HepG2 (cell line): ENCODE data around the gene SMPD1. TPM values are rescaled to one million over a fixed set of nuclear protein-coding genes. Genes with fewer than 3 reads are reported as not detected.
A peak's percentile ranks its signal among the peaks of the same experiment; 100 is the strongest.

ENCODE experiments used
- ATAC-seq: fragments of 200-7000 bp; cut with Tn5 transposase; 3 replicates; pipeline ENCODE4 v1.9.1; 2020; ENCODE audit warnings: mild to moderate bottlenecking, moderate library complexity
- BruUV-seq: library from RNA; stranded (reverse); fragments of 400-500 nt; replicated peaks from 2 replicates; lab custom pipeline; 2021; lab: Mats Ljungman, UMichigan
- CTCF ChIA-PET: fragments of 300-600 bp; formaldehyde crosslinking; extraction: SDS; loops from one replicate; lab custom pipeline; 2021; ENCODE audit warnings: low total read pairs, inconsistent platforms, low intra/inter-chr PET ratio; lab: Yijun Ruan, JAX
- POLR2A ChIA-PET: fragments of 350-600 bp; sonication (Branson Sonifier 250); formaldehyde crosslinking; loops from one replicate; lab custom pipeline; 2020; ENCODE audit warnings: antibody characterized with exemption, inconsistent platforms; lab: Yijun Ruan, JAX
- DNase-seq: peaks from one replicate; pipeline ENCODE4 v3.0.0-alpha.2; 2015; ENCODE audit warnings: low spot score
- FAIRE-seq: peaks from 3 replicates; lab custom pipeline; 2011; peaks lifted over from hg19 to GRCh38; lab: Jason Lieb, UNC
- H2AFZ ChIP-seq: one replicate; pipeline ENCODE4 v1.6.1; 2011; ENCODE audit warnings: low read length, inconsistent platforms
- H3K27ac ChIP-seq: fragments of 300-600 bp; 3 replicates; pipeline ENCODE4 v1.8.0; 2011; ENCODE audit warnings: mixed run types, mild to moderate bottlenecking, mixed read lengths, low read length, inconsistent platforms; ENCODE audit not compliant: insufficient read depth; ENCODE audit errors: extremely low read length
- H3K27me3 ChIP-seq, 2 experiments: fragments of 200-600 bp in 1 of 2; 2 replicates in 1 of 2; 3 replicates in 1 of 2; pipeline versions ENCODE4 v1.6.0 to v1.8.0; 2011; ENCODE audit warnings: low read length in 2 of 2, mild to moderate bottlenecking in 2 of 2, moderate library complexity in 2 of 2, inconsistent platforms in 1 of 2; ENCODE audit not compliant: insufficient read depth in 2 of 2, control insufficient read depth in 1 of 2
- H3K36me3 ChIP-seq, 2 experiments: fragments of 200-600 bp in 1 of 2; replicated peaks in 1 of 2; 2 replicates in 1 of 2; 3 replicates in 1 of 2; pipeline versions ENCODE4 v1.5.1 to v1.8.0; 2011; ENCODE audit warnings: low read length in 2 of 2, inconsistent platforms in 1 of 2; ENCODE audit not compliant: insufficient read depth in 2 of 2, control insufficient read depth in 1 of 2
- H3K4me1 ChIP-seq: 2 replicates; pipeline ENCODE4 v1.5.1; 2012; ENCODE audit warnings: low read length, inconsistent platforms; ENCODE audit not compliant: insufficient read depth
- H3K4me2 ChIP-seq: 2 replicates; pipeline ENCODE4 v1.6.0; 2011; ENCODE audit warnings: low read depth, low read length, inconsistent platforms
- H3K4me3 ChIP-seq, 3 experiments: fragments of 200-600 bp in 1 of 3; sonication (generic), shearing (Covaris generic) in 1 of 3; replicated peaks in 1 of 3; 2 replicates each; pipeline ENCODE4 v1.5.1; 2011 to 2016; ENCODE audit warnings: low read length in 3 of 3, inconsistent platforms in 2 of 3, low read depth in 2 of 3, mild to moderate bottlenecking in 2 of 3, control low read depth in 1 of 3, mixed read lengths in 1 of 3; ENCODE audit not compliant: insufficient read depth in 1 of 3
- H3K79me2 ChIP-seq: one replicate; pipeline ENCODE4 v1.6.1; 2011; ENCODE audit warnings: low read length, inconsistent platforms; ENCODE audit not compliant: insufficient read depth
- H3K9ac ChIP-seq: 2 replicates; pipeline ENCODE4 v1.6.0; 2011; ENCODE audit warnings: mild to moderate bottlenecking, low read depth, low read length, inconsistent platforms; ENCODE audit not compliant: insufficient read depth
- H3K9me3 ChIP-seq: 2 replicates; pipeline ENCODE4 v1.5.1; 2012; ENCODE audit warnings: mild to moderate bottlenecking, low read length
- H4K20me1 ChIP-seq: 2 replicates; pipeline ENCODE4 v1.6.0; 2011; ENCODE audit warnings: inconsistent platforms, mild to moderate bottlenecking, low read length, moderate library complexity; ENCODE audit not compliant: insufficient read depth
- HNRNPK ChIP-seq: fragments of 200-400 bp; formaldehyde crosslinking; IDR thresholded peaks from 2 replicates; pipeline ENCODE4 v1.6.1; 2018; ENCODE audit warnings: low read length, low read depth, moderate library complexity, mild to moderate bottlenecking; ENCODE audit not compliant: poor library complexity, severe bottlenecking
- HNRNPLL ChIP-seq: fragments of 200-400 bp; formaldehyde crosslinking; IDR thresholded peaks from 2 replicates; pipeline ENCODE4 v1.6.1; 2017; ENCODE audit warnings: mild to moderate bottlenecking, low read depth, low read length; ENCODE audit not compliant: poor library complexity, severe bottlenecking
- PHB2 ChIP-seq: fragments of 450-650 bp; IDR thresholded peaks from 2 replicates; pipeline ENCODE4 v1.6.1; 2018; ENCODE audit not compliant: partially characterized antibody
- TAF15 ChIP-seq: fragments of 200-400 bp; formaldehyde crosslinking; IDR thresholded peaks from one replicate; pipeline ENCODE4 v1.6.1; 2018; ENCODE audit warnings: mild to moderate bottlenecking, low read depth, low read length; ENCODE audit not compliant: poor library complexity, severe bottlenecking
- YEATS2 ChIP-seq: sonication (generic); formaldehyde crosslinking; IDR thresholded peaks from 2 replicates; pipeline ENCODE4 v1.4.0; 2020; ENCODE audit warnings: missing genetic modification reagents, borderline replicate concordance
- ZMYM2 ChIP-seq: sonication (generic); formaldehyde crosslinking; IDR thresholded peaks from 2 replicates; pipeline ENCODE4 v1.8.0; 2022; ENCODE audit warnings: mild to moderate bottlenecking, missing genetic modification reagents
- WGBS: methylation state at CpG from one replicate; pipeline ENCODE4 v1.1.6; 2017; ENCODE audit warnings: low lambda C conversion rate; 5-methylcytosine and 5-hydroxymethylcytosine counted together
- in situ Hi-C: cut with HindIII; loops from 2 replicates; pipeline ENCODE4 v1.10.0; 2017; ENCODE audit warnings: low pct_unique_long_range_greater_than_20kb; ENCODE audit not compliant: extremely low pct_ligation_motif_present
- intact Hi-C: fragments of 100-400 bp; cut with micrococcal nuclease; formaldehyde crosslinking; loops from one replicate; pipeline ENCODE4 v1.10.0; 2022; ENCODE audit not compliant: unreplicated experiment
- polyA plus RNA-seq, 8 experiments: library from polyadenylated mRNA; depleted of rRNA in 3 of 8; stranded (reverse) in 7 of 8; unstranded in 1 of 8; fragments of >200 nt; fragmentation: Illumina TruSeq in 4 of 8; extraction: Trizol in 4 of 8; gene quantifications; 2 replicates each; pipeline versions ENCODE4 v1.2.1 to v1.2.3, GENCODE V29; 2011 to 2016; ENCODE audit warnings: low read depth in 4 of 8, missing spikeins in 1 of 8, mixed read lengths in 1 of 8; ENCODE audit not compliant: insufficient read depth in 1 of 8
- total RNA-seq, 5 experiments: library from RNA; depleted of rRNA; stranded (reverse); fragments of >200 nt; fragmentation: Illumina TruSeq; extraction: Trizol; gene quantifications; 2 replicates each; pipeline ENCODE4 v1.2.3, GENCODE V29; 2016; ENCODE audit warnings: low read depth in 1 of 5
- TF ChIP-seq, protein P1 (sequence below): sonication (generic); formaldehyde crosslinking; IDR thresholded peaks from 2 replicates; pipeline ENCODE4 v1.8.0; 2022; ENCODE audit warnings: low read depth, missing genetic modification reagents
- TF ChIP-seq, protein P2 (sequence below): IDR thresholded peaks from 2 replicates; pipeline ENCODE4 v1.6.1; 2016; ENCODE audit warnings: mild to moderate bottlenecking, missing biosample characterization, missing genetic modification reagents
- TF ChIP-seq, protein P3 (sequence below): sonication (generic); formaldehyde crosslinking; IDR thresholded peaks from 2 replicates; pipeline ENCODE4 v1.4.0; 2020; ENCODE audit warnings: low read depth, mild to moderate bottlenecking, missing genetic modification reagents
- TF ChIP-seq, protein P4 (sequence below), 2 experiments: IDR thresholded peaks; 2 replicates each; pipeline ENCODE4 v1.6.1; 2011 to 2012; ENCODE audit warnings: low read length in 2 of 2, borderline replicate concordance in 1 of 2, low read depth in 1 of 2, mild to moderate bottlenecking in 1 of 2, moderate library complexity in 1 of 2

The SMPD1 gene
- total and polyA plus RNA-seq, 2 of the 13 experiments (the other 11 are each of a cell fraction or from before 2014, with no cell fraction given), result 6.3 to 8.4 TPM

DNA sequence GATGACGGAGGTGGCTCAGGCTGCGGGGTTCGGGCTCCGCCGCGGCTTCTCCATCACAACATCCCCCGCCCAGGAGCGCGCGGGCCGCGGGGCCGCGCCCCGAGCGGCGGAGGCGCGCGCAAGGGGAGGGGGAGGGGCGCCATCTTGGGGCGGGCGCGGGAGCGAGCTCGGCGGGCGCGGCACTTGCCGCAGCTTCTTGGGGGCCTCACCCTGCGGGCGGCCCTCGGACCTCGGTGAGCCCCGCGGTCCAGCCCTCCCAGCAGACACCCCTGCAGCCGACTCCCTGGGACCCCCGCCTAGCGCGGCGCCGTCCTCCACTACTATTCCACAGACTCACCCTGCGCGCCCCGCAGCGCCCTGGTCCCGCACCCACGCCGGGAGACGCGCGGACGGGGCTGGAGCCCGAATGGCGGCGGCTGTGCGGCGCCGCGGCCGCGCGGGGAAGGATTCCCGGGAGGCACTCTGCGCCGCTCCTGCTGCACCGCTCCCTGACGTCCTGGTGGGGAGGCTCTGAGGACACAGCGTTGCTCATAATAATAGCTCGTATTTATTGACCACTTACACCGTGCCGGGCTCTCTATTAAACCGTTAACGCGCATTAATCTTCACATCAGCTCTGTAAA is 28.8 kb downstream of the SMPD1 start, which contains the start of gene APBB1 (continued):
- TF ChIP-seq, protein P1, sequence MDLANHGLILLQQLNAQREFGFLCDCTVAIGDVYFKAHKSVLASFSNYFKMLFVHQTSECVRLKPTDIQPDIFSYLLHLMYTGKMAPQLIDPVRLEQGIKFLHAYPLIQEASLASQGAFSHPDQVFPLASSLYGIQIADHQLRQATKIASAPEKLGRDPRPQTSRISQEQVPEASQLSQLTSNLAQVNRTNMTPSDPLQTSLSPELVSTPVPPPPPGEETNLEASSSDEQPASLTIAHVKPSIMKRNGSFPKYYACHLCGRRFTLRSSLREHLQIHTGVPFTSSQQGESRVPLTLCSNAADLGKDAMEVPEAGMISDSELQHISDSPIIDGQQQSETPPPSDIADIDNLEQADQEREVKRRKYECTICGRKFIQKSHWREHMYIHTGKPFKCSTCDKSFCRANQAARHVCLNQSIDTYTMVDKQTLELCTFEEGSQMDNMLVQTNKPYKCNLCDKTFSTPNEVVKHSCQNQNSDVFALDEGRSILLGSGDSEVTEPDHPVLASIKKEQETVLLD, result no peak
- TF ChIP-seq, protein P2, sequence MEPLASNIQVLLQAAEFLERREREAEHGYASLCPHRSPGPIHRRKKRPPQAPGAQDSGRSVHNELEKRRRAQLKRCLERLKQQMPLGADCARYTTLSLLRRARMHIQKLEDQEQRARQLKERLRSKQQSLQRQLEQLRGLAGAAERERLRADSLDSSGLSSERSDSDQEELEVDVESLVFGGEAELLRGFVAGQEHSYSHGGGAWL (CRISPR knock-in tag), result 0 out of 2 replicates have a peak, but pooled peaks have one; percentile 15
- TF ChIP-seq, protein P3, sequence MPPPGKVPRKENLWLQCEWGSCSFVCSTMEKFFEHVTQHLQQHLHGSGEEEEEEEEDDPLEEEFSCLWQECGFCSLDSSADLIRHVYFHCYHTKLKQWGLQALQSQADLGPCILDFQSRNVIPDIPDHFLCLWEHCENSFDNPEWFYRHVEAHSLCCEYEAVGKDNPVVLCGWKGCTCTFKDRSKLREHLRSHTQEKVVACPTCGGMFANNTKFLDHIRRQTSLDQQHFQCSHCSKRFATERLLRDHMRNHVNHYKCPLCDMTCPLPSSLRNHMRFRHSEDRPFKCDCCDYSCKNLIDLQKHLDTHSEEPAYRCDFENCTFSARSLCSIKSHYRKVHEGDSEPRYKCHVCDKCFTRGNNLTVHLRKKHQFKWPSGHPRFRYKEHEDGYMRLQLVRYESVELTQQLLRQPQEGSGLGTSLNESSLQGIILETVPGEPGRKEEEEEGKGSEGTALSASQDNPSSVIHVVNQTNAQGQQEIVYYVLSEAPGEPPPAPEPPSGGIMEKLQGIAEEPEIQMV (CRISPR knock-in tag), result no peak
- TF ChIP-seq HNRNPLL, result peak; percentile 53
- no peak for TF ChIP-seq YEATS2
- TF ChIP-seq HNRNPK, result peak; percentile 35
- no peak for TF ChIP-seq PHB2
- peak; percentile 72 for TF ChIP-seq TAF15

DNA sequence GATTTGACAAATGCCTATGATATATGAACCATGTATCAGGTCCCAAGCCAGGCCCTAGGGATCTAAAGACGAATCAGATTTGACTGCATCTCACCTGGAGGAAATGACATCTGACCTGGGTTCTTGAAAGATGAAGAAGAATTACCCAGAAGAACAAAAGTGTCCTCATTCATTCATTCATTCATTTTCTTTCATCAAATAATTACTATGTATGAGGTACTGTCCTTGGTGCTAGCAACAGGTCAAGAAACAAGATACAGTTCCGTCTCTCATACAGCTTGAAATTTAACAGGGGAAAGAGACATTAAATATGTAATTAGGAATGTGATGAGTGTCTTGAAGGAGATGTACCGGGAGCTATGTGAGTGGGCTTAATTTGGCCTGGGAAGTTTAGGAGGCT is 30.4 kb downstream of the SMPD1 start:
- H2AFZ ChIP-seq, result no peak overlapping the region
- POLR2A ChIA-PET, result no interaction called here
- H3K27me3 ChIP-seq, result peaks cover 0 to 30% of the 10 kb centered on the region in 2 experiments; a peak in 3 of 5 replicates
- WGBS, result 84% methylated on average over 3 of the region's 3 CpGs
- no peaks in the 10 kb centered on the region for H3K79me2 ChIP-seq
- no peak overlapping the region for H3K9ac ChIP-seq
- intact Hi-C loops, result no loop called here
- H3K4me2 ChIP-seq, result no peak overlapping the region
- DNase-seq, result no peak
- H3K4me1 ChIP-seq, result peaks cover 12% of the 10 kb centered on the region
- CTCF ChIA-PET, result no interaction called here
- H3K9me3 ChIP-seq, result no peaks in the 10 kb centered on the region
- BruUV-seq, result no TSS peak
- no peak for FAIRE-seq
- H3K36me3 ChIP-seq, result no peaks in the 10 kb centered on the region
- no peak overlapping the region for H3K27ac ChIP-seq
- no peaks in the 10 kb centered on the region for H4K20me1 ChIP-seq
- H3K4me3 ChIP-seq, result no peak overlapping the region
- in situ Hi-C loops, result no loop called here
- no peak for TF ChIP-seq ZMYM2 (CRISPR knock-in tag)
- TF ChIP-seq, protein P4, sequence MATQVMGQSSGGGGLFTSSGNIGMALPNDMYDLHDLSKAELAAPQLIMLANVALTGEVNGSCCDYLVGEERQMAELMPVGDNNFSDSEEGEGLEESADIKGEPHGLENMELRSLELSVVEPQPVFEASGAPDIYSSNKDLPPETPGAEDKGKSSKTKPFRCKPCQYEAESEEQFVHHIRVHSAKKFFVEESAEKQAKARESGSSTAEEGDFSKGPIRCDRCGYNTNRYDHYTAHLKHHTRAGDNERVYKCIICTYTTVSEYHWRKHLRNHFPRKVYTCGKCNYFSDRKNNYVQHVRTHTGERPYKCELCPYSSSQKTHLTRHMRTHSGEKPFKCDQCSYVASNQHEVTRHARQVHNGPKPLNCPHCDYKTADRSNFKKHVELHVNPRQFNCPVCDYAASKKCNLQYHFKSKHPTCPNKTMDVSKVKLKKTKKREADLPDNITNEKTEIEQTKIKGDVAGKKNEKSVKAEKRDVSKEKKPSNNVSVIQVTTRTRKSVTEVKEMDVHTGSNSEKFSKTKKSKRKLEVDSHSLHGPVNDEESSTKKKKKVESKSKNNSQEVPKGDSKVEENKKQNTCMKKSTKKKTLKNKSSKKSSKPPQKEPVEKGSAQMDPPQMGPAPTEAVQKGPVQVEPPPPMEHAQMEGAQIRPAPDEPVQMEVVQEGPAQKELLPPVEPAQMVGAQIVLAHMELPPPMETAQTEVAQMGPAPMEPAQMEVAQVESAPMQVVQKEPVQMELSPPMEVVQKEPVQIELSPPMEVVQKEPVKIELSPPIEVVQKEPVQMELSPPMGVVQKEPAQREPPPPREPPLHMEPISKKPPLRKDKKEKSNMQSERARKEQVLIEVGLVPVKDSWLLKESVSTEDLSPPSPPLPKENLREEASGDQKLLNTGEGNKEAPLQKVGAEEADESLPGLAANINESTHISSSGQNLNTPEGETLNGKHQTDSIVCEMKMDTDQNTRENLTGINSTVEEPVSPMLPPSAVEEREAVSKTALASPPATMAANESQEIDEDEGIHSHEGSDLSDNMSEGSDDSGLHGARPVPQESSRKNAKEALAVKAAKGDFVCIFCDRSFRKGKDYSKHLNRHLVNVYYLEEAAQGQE (IDR thresholded peaks at IDR 0.05; ENCODE audit: borderline replicate concordance in 1 of 2, low read depth in 1 of 2, low read length in 2 of 2), result peak in 1 of 2 experiments; percentile 54; a peak in 1 of 4 replicates
- no peak for ATAC-seq
